SU-DHL-6 (cell line): ENCODE results near the gene RFC2.
"Not testable (repeated sequence)": the region's sequence is repeated elsewhere in the genome, so short reads cannot be mapped to it uniquely, and the experiment has no call there.

Source experiments
- H2AFZ ChIP-seq: fragments of 200-600 bp; sonication (generic); 2 replicates; pipeline ENCODE4 v1.6.1; 2014; ENCODE audit warnings: low read depth, mild to moderate bottlenecking, moderate library complexity, mixed read lengths, antibody characterized with exemption, low read length; ENCODE audit not compliant: severe bottlenecking
- H3F3A ChIP-seq: fragments of 200-600 bp; shearing (Covaris generic); 2 replicates; pipeline ENCODE4 v1.6.0; 2016; ENCODE audit warnings: antibody characterized with exemption, mild to moderate bottlenecking; ENCODE audit not compliant: insufficient read depth
- H3K27ac ChIP-seq: fragments of 200-600 bp; sonication (generic); 2 replicates; pipeline ENCODE4 v1.5.1; 2016; ENCODE audit warnings: low read depth, mild to moderate bottlenecking, low read length, moderate library complexity, mixed read lengths
- H3K27me3 ChIP-seq: fragments of 200-600 bp; sonication (generic), shearing (Covaris generic); 2 replicates; pipeline ENCODE4 v1.6.0; 2014; ENCODE audit warnings: mild to moderate bottlenecking, low read length
- H3K36me3 ChIP-seq: fragments of 200-600 bp; sonication (generic); 2 replicates; pipeline ENCODE4 v1.6.1; 2014; ENCODE audit warnings: mild to moderate bottlenecking, low read length, mixed read lengths
- H3K4me2 ChIP-seq: fragments of 300-600, 200-600 bp; shearing (Covaris generic), sonication (generic); 2 replicates; pipeline ENCODE4 v1.6.0; 2014; ENCODE audit warnings: low read length, low read depth, mild to moderate bottlenecking; ENCODE audit not compliant: poor library complexity, severe bottlenecking
- H3K4me3 ChIP-seq: fragments of 200-600 bp; sonication (generic); 2 replicates; pipeline ENCODE4 v1.5.1; 2014; ENCODE audit warnings: antibody characterized with exemption, low read length, mild to moderate bottlenecking, mixed read lengths; ENCODE audit not compliant: insufficient read depth, poor library complexity, severe bottlenecking
- H3K79me2 ChIP-seq: fragments of 200-600 bp; sonication (generic); 2 replicates; pipeline ENCODE4 v1.6.1; 2014; ENCODE audit warnings: mild to moderate bottlenecking, low read length, moderate library complexity; ENCODE audit not compliant: insufficient read depth
- H3K9ac ChIP-seq: fragments of 200-600 bp; sonication (generic); 2 replicates; pipeline ENCODE4 v1.7.0; 2014; ENCODE audit warnings: mild to moderate bottlenecking, low read length
- H3K9me2 ChIP-seq: fragments of 200-600 bp; sonication (generic); replicated peaks from 2 replicates; pipeline ENCODE4 v1.6.1; 2014; ENCODE audit warnings: low read length; ENCODE audit not compliant: insufficient read depth
- H3K9me3 ChIP-seq: fragments of 200-600 bp; sonication (generic); 2 replicates; pipeline ENCODE4 v1.6.1; 2014; ENCODE audit warnings: low read length, mixed read lengths; ENCODE audit not compliant: insufficient read depth
- H4K20me1 ChIP-seq: fragments of 200-600 bp; sonication (generic); 2 replicates; pipeline ENCODE4 v1.6.1; 2014; ENCODE audit warnings: low read depth, mild to moderate bottlenecking, antibody characterized with exemption, low read length, moderate library complexity, mixed read lengths
- CTCF ChIP-seq: fragments of 200-600 bp; sonication (generic); IDR thresholded peaks from one replicate; pipeline ENCODE4 v1.5.1; 2017; ENCODE audit warnings: antibody characterized with exemption, mild to moderate bottlenecking, low read length, moderate library complexity; ENCODE audit not compliant: insufficient read depth, poor library complexity, severe bottlenecking
- EZH2phosphoT487 ChIP-seq: fragments of 200-600 bp; sonication (generic), shearing (Covaris generic); conservative IDR thresholded peaks from 2 replicates; pipeline ENCODE4 v1.6.1; 2018; ENCODE audit warnings: mild to moderate bottlenecking, antibody characterized with exemption, low read length, moderate library complexity, mixed read lengths

The RFC2 gene

GRCh38 chr7:74226633-74227032 lies 27.6 kb downstream of the RFC2 start:
- Histone ChIP-seq H3K79me2 (no peaks in the 10 kb centered on the region), H3K9ac (no peak overlapping the region), H3F3A (peaks cover 10% of the 10 kb centered on the region; the same call in 1 of the 2 replicates), H3K9me3 (no peaks in the 10 kb centered on the region), H3K4me2 (no peak overlapping the region), H4K20me1 (no peaks in the 10 kb centered on the region), H2AFZ (no peak overlapping the region), H3K4me3 (no peak overlapping the region), H3K36me3 (peaks cover 3% of the 10 kb centered on the region), H3K9me2 (no peaks in the 10 kb centered on the region), H3K27ac (no peak overlapping the region), H3K27me3 (no peaks in the 10 kb centered on the region)
- TF ChIP-seq CTCF (no peak), EZH2phosphoT487 (no peak)

- Histone ChIP-seq H3K9me2 (no peaks in the 10 kb centered on the region), H3K9me3 (no peaks in the 10 kb centered on the region), H3K9ac (no peak overlapping the region), H2AFZ (no peak overlapping the region), H3K36me3 (0 out of 2 replicates have a peak, but pooled peaks cover 3% of the 10 kb centered on the region), H3K4me3 (no peak overlapping the region), H3K4me2 (no peak overlapping the region), H3K79me2 (no peaks in the 10 kb centered on the region), H3K27ac (no peak overlapping the region), H3K27me3 (no peaks in the 10 kb centered on the region), H4K20me1 (no peaks in the 10 kb centered on the region), H3F3A (peaks cover 6% of the 10 kb centered on the region; the same call in 1 of the 2 replicates)
- no peak for TF ChIP-seq EZH2phosphoT487
- no peak for TF ChIP-seq CTCF
Observed at GRCh38 chr7:74225400-74225799, 28.8 kb downstream of the RFC2 start.

GRCh38 chr7:74224907-74225306 lies 29.3 kb downstream of the RFC2 start:
- not testable (repeated sequence) for H3K4me2 ChIP-seq

GRCh38 chr7:74224511-74224832 lies 29.7 kb downstream of the RFC2 start:
- Histone ChIP-seq H3K79me2 (no peaks in the 10 kb centered on the region), H3K9me2 (no peaks in the 10 kb centered on the region), H3K36me3 (0 out of 2 replicates have a peak, but pooled peaks cover 3% of the 10 kb centered on the region), H2AFZ (no peak overlapping the region), H3K9me3 (no peaks in the 10 kb centered on the region), H3F3A (peaks cover 6% of the 10 kb centered on the region; the same call in 1 of the 2 replicates), H3K4me3 (no peak overlapping the region), H3K27ac (no peak overlapping the region), H4K20me1 (no peaks in the 10 kb centered on the region), H3K4me2 (no peak overlapping the region), H3K27me3 (no peaks in the 10 kb centered on the region), H3K9ac (no peak overlapping the region)
- TF ChIP-seq CTCF: no peak
- TF ChIP-seq EZH2phosphoT487: no peak

More at GRCh38 chr7:74224907-74225306, 29.3 kb downstream of the RFC2 start:
- H3F3A ChIP-seq, H3K36me3 ChIP-seq, H3K4me3 ChIP-seq, H3K9me3 ChIP-seq, H2AFZ ChIP-seq, H3K27me3 ChIP-seq, H3K27ac ChIP-seq, H3K9me2 ChIP-seq, H4K20me1 ChIP-seq, H3K9ac ChIP-seq, H3K79me2 ChIP-seq: not testable (repeated sequence)
